Cardiac fibroblast (primary cell): ENCODE data around the gene CENPX.

Experiments used
- DNase-seq, 2 donors: peaks; one replicate each; pipeline versions ENCODE4 v3.0.0 to v3.0.0-alpha.2; 2010; ENCODE audit warnings: low read depth in 2 of 2
- H3K4me3 ChIP-seq, 2 donors: replicated peaks in 1 of 2; 1 replicate in 1 of 2; 2 replicates in 1 of 2; pipeline ENCODE4 v1.5.1; 2011; ENCODE audit warnings: low read depth in 2 of 2, low read length in 2 of 2, mild to moderate bottlenecking in 2 of 2, moderate library complexity in 1 of 2
- CTCF ChIP-seq: IDR thresholded peaks from one replicate; pipeline ENCODE4 v1.5.1; 2011; ENCODE audit warnings: low read depth, mild to moderate bottlenecking, low read length, inconsistent platforms

Gene CENPX

DNA sequence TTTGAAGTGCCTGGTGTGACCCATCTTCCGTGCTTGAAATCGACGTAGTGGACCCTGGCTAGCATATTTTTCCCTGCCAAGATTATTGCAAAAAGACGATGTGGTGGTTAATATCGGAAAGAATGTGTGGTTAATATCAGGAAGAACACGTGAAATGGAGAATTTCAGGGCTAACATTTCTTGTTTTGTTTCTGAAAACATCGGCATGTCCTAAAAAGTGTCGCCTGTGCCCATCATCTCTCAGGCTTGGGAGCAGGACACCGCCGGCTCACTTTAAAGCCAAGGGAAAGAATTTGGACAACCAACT is 15.2 kb upstream of the CENPX start:
- DNase-seq = no peak
- no peak for TF ChIP-seq CTCF
- H3K4me3 ChIP-seq = peak overlapping the region; percentile 17 to 65

DNA sequence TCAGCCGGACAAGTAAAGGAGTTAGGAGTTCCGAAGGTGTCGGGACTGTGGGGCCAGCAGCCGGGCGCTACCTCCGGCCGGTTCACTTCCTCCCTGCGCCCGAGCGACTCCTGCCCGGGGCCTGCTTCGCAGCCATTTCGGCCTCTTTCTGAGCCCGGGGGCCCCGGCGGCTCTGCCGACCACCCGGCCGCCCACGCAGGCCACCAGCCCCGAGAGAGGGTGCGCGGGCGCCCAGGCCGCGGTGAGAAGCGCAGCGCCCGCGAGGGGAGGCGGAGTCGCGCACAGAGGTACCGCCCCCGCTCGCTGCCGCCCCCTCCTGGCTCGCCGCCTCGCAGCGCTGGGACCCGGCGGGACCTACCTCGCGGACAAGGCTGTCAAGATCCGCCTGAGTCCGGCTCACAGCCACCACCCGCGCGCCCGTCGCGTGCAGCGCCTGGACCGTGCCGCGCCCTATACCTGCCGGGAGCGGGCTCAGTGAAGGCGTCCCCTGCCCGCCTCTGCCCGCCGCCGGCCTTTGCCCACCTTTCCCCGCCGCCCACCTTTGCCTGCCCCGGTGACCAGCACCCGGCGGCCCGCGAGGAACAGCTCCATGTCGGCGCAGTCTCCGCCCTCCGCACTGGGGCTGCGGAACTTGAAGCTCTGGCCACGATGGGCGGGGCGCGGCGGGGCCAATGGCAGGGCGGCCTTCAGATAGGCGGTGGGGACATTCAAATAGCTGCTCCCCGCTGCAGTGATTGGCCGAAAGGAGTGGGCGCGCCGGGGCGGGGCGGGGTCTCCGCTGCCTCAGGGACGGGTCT is 14.6 kb upstream of the CENPX start, which contains the start of gene DCXR:
DCXR (minus strand) TSS at position 606 of the 797 bp plus-strand sequence; CDS start at position 591, 15 bp downstream.
- peak within 1 kb of the TSS; percentile 65 to 74 for H3K4me3 ChIP-seq
- TF ChIP-seq CTCF = peak; percentile 34
- DNase-seq = peak; percentile 97

GRCh38 chr17:82036634-82037091 is 14.0 kb upstream of the CENPX start:
- peak overlapping the region; percentile 65 to 74 for H3K4me3 ChIP-seq
- TF ChIP-seq CTCF = no peak
- no peak for DNase-seq

DNA sequence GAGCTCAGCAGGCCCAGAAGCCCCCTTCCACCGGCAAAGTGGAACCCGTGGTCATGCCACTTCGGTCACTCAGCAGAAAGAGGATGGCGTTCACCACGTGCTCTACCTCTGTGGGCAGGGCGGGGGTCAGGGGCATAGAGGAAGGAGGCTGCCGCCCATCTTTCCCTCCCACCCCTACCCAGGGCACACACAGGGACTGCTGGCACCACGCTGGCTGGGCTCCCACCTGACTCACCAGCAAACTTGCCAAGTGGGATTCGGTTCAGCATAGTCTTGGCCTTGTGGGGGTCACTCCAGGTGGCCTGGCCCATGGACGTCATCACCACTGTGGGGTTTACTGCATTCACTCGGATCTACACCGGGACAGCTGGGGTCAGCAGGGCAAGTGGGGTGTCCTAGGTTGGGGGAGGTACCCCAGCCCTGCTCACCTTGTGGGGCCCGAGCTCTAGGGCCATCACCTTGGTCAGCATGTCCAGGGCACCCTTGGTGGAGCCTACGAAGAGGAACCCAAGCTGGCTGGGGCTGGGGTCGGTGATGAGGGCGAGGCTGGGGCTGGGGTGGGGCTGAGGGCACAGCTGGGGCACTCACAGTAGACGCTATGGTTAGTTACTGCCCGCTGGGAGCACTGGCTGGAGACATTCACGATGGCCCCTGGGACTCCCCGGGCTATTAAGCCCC is 13.4 kb upstream of the CENPX start:
- DNase-seq = no peak
- TF ChIP-seq CTCF = no peak
- H3K4me3 ChIP-seq = peak overlapping the region; percentile 65 to 74

DNA sequence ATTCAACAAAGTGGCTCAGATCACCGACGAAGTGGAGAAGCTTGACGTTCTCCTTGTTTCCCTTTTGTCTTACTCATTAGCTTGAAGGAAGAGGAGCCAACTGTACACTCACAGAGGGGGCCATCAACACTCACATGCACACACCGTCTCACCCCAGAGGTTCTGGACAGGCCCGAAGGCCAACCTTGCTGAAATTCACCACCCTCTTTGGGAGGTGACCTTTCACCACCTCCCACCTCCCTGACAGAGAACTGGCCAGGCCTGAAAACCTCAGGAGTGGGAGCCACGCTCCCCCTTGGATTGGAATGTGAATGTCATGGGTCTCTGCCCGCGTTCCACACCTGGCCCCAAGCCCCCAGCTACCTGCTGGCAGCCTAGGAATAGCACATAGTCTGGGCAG is 12.8 kb upstream of the CENPX start:
- no peak for TF ChIP-seq CTCF
- no peak overlapping the region for H3K4me3 ChIP-seq
- no peak for DNase-seq

- no peak for TF ChIP-seq CTCF
- H3K4me3 ChIP-seq = no peak overlapping the region
- no peak for DNase-seq
These were observed 11.8 kb upstream of the CENPX start for GRCh38 chr17:82034371-82035011.
